ENCODE data around the gene TWNK.
"Not testable (repeated sequence)": the region's sequence is repeated elsewhere in the genome, so short reads cannot be mapped to it uniquely, and the experiment has no call there.

TWNK gene

DNA sequence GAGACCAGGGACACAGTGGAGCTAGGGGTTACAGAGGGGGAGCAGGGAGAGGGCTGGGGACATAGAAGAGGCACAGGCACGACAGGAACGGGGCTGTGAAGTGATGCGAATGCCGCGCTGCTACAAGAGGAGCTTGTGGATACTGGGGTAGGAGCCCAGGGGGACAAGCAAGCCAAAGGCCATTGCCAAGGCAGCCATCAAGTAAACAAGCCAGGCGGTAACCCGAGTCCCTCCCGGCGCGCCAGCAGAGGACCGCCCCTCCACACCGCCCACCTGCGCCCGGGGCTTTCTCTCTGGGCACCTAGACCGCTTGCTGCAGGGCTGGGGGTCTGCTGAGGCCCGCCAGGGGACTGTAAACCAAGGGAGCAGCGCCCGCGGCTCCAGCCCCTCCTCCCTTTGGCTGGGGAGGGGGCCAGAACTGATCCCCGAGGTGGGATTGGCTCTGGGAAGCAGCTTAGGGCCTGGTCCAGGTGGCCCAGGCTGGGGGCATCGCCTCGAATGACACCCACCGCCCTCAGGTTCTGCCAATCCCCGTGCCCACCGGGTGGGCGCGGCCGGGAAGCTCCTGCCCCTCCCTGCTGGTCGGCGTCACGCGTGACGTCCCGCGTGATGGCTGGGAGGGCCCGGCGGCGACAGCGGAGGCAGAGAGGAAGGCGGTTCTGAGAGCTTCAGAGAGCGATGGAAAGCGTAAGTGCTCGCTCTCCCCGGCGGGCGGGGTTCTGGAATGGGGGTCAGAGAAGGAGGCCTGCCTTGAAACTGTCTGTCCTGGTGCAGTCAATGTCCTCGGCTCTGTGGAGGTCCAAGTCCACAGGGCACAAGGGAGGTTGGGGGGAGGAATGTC lies 44.7 kb downstream of the TWNK start:
- DNase-seq, result peak; percentile 50 to 62 (median 51)

DNA sequence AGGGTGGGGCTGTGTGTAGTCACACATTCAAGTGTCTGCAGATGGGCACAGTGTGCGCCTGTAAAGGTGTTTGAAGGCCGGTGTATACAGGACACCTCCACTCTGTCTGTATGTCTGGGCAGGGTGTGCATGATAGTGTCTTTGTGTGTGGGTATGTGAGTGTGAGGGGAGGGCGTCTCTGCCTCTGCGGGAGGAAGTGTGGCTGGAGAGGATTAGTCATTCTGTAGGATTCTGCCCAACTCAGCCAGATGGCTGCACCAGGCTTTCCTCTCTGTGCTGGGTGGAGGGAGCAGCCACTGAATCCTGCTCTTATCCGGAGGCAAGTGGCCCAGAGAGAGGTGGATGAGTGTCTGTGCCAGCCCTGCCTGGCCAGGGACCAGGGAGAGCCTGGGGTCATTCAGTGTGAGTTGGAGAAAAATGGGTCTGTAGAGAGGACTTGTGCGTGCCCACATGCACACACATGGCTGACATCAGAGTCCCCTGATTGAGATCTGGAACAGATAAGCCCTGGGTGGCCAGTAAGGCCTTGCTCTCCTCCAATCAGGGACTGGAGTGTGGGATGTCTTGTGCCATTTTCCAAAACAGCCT lies 45.4 kb downstream of the TWNK start:
- no peak for DNase-seq

DNA sequence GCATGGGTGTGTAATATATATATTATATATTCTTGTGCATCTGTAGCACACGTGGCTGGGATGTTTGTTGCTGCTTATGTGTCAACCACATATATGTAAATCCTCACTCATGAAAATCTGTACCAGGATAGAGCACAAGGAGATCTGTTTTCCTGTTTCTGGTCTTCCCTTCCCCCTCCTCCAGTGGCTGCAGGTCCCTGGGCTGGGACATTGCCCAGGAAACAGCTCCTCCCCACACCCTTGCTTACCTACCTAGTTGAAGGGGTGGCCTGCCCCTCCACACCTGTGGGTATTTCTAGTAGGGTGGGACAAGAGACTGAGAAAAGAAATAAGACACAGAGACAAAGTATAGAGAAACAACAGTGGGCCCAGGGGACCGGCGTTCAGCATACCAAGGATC lies 45.9 kb downstream of the TWNK start:
- no peak for DNase-seq

DNA sequence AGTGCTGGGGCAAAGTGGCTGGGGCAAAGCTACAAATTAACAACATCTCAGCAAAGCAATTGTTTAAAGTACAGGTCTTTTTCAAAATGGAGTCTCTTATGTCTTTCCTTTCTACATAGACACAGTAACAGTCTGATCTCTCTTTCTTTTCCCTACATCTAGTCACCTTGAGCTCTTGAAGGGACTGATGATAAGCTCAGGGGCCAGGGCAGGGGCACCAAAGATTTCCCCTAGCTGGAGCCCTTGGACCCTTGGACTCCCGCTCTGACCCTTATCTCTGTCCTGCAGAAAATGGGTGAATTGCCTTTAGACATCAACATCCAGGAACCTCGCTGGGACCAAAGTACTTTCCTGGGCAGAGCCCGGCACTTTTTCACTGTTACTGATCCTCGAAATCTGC lies 47.1 kb downstream of the TWNK start:
- DNase-seq, result not testable (repeated sequence)

DNA sequence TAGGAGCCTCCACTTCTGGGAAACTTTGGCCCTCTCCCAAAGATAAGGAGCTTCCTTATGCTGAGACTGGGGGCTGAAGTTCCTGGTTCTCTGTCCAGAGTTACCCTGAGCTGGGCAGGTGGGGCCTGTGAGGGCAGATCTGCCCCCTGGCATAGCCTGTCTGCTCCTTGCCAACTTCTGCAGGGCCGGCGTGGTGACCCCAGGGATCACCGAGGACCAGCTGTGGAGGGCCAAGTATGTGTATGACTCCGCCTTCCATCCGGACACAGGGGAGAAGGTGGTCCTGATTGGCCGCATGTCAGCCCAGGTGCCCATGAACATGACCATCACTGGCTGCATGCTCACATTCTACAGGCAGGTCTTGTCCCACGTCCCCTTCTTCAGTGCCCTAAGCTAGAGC lies 48.0 kb downstream of the TWNK start:
- no peak for DNase-seq

DNA sequence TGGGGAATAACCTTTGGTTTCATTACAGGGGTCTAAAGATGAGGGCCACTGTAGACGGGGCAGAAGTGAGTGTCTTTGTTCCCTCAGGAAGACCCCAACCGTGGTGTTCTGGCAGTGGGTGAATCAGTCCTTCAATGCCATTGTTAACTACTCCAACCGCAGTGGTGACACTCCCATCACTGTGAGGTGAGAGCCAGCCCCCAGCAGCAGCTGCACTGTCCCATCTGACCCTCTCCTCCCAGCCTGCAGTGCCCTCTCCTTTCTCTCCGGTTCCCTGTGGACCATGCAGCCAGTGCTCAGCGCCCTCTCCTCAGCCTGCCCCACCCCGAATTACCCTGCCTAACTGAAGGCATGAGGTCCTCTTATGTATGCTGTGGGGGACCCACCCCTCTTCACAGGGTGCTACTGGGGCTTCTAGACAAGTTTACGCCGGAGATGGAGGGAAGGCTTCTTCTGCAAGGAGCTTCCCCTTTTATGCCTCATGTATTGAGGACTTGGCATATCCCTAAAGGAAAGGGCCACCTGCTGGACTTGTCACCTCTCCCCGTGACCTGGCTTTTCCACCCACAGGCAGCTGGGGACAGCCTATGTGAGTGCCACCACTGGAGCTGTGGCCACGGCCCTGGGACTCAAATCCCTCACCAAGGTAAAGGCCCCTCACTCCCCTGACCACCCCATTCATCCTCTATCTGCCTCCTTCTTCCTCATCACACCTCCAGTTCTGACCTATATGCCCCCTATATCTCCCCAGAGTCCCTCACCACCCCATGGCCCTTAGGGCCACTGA lies 48.8 kb downstream of the TWNK start:
- no peak for DNase-seq

DNA sequence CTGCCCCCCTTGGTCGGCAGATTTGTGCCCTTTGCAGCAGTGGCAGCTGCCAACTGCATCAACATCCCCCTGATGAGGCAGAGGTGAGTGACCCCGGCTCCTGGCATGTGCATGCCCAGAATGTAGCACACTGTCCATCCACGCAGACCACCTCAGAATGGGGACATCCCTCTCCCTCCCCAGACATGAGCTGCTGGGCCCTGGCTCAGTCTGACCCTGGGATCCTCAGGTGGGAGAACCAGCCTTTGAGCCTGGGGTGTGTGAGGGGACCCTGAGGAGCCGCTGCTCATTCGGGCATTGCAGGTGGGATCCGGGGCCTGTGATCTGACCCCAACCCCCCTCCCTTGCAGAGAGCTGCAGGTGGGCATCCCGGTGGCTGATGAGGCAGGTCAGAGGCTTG lies 49.4 kb downstream of the TWNK start:
- DNase-seq, result no peak

DNA sequence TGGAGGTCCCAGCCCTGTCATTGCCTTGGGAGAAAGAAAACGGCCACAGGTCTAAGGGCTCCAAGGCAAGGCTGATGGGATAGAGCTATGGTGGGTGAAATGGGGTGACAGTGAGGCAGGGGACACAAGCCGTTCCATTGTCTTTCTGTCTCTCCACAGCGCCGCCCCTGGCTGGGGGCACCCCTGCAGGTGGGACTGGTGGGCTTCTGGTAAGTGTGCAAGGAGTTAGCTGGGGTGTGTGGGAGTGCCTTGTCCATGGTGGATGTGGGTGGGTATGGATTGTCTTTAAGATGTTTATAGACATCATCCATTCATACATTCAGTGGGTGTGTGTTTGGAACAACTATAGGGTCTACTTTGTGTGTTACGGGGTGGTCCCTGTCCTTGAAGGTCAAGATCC lies 51.1 kb downstream of the TWNK start:
- DNase-seq, result no peak

DNA sequence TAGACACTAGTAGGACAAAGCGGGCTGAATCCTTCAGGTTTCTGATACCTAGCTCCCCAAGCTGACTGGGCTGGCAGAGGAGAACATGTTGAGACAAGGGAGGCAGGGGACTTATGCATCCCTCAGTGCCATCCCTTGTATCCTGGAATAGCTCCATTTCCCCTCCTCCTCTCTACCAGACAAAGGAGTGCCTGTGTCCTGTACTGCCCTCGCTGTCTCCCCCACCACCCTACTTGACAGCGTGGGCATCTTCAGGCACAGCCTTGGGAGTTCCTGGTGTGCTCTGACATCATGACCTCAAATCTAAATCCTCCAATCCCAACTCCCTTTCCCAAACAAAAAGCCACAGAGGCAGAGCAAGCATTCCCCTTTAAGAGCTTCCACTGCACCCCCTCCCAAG lies 52.7 kb downstream of the TWNK start:
- no peak for DNase-seq

DNA sequence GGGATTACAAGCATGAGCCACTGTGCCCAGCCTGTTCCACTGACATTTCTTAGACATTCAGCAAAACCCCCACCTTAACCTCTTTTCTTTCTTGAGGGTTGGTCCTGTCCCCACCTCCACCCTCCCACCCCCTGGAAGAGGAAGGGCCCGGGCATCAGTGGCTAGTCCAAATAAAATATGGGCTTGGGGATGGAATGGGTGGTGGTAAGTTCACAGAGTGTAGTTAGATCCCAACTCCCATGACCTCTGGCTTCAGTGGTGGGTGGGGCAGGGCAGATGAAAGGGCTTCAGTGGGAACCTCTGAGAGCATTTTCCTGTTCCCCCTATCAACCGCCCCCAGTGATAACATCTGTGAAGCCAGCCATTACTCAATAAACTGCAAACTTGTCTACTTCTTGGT lies 53.5 kb downstream of the TWNK start:
- no peak for DNase-seq

DNA sequence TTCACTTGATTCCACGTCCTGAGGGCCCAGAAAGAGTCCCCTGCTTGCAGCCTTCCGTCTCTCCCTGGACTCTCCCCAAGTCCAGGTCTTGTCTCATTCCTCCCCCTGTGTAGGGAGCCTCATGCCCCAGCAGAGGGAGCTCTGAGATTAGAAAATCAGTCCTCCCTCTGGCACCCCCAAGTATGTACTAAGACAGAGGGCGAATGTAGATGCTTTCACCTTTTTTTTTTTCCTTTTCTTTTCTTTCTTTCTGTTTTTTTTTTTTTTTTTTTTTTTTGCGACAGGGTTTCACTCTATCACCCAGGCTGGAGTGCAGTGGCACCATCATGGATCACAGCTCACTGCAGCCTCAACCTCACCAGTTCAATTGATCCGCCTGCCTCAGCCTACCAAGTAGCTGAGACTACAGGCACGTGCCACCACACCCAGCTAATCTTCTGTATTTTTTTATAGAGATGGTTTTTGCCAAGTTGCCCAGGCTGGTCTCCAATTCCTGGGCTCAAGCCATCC lies 54.0 kb downstream of the TWNK start:
- peak; percentile 60 to 83 (median 74) for DNase-seq

DNA sequence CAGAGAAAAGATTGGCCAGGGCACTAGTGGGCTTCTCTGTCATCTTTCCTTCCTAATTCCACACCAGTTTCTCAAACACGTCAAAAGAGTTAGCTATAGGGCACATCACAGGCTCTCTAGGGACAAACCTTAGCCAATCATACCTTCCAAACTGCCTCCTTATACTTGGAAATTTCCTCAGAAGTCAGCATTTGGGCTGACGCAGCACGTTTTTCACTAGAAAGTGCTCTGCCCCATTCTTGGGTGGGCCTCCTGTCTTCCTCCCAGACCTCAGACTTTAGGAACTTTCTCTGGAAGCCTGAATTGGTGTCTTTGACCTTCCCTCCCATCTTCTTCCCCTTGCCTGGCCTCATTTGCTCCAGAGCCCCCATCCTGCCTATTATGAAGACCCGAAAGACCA lies 54.8 kb downstream of the TWNK start:
- DNase-seq, result no peak

DNA sequence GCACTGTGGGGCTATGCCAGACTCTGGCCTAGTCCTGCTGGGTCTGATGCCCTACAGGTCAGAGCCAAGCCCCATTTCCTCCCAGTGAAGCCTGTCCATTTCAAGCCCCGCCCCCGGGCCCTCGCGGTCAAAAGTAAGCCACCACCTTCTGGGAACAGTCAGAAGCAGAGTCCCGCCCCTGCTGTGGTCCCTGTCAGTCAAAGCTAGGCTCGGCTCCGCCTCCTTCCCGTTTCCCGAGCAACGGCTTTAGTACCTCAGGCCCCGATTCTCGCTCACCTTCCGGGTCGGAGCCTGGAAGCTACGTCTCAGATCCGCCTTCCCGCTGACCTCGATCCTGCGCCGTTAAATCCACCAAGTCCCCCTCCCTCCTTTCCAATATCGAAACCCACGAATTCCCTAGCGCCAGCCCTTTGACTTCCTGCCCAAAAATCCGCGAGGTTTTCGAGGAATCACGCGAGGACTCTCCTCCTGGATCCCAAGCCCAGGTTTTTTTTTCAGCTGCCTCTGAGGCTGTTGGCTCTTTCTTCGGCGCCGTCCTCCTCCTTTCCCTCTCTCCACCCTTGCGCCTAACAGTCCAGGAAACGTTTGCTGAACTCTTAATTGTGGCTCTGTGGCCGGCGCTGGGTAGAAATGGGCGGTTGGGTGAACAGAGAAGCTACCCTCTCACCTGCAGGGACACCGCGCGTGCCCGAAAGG lies 55.5 kb downstream of the TWNK start:
- peak; percentile 87 to 95 (median 90) for DNase-seq

DNA sequence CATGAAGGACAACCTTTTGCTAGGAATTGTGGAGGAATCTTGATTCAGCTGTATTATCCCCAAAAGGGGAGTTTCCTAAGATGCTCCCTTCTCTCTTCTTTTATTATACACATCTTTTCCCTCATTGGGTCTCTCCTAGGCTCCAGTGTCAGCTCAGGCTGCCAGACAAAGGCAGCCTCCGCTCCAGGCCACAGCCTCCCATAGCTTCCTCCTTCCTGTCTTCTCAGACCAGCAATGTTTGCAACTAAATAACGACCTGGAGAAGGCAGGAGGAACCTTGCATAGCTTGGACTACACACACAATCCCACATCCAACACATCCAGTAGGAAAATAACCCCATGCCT lies 56.0 kb downstream of the TWNK start:
- peak in 2 of 3 experiments; percentile 55 to 74 for DNase-seq
